Non-pigmented ciliary epithelial cell (primary cell): Measurements from ENCODE around the gene OSM.

Experiments
- DNase-seq: peaks from one replicate; pipeline ENCODE4 v3.0.0-alpha.2; 2010; ENCODE audit warnings: low read depth

Gene OSM

GRCh38 chr22:30266445-30267381, at the start of gene OSM:
OSM (minus strand) TSS chr22:30266851; CDS start chr22:30266799, 52 bp downstream.
- no peak for DNase-seq

- DNase-seq: no peak
Observed at GRCh38 chr22:30315962-30316576, 49.4 kb upstream of the OSM start.

GRCh38 chr22:30314915-30315314, 48.3 kb upstream of the OSM start:
- DNase-seq: no peak

- DNase-seq: no peak
Observed at GRCh38 chr22:30313527-30314363, 47.1 kb upstream of the OSM start.

GRCh38 chr22:30312053-30312452, 45.4 kb upstream of the OSM start:
- no peak for DNase-seq

GRCh38 chr22:30310881-30311771, 44.5 kb upstream of the OSM start:
- no peak for DNase-seq

GRCh38 chr22:30309951-30310741, 43.5 kb upstream of the OSM start:
- DNase-seq: no peak

- DNase-seq: no peak
Observed at GRCh38 chr22:30308518-30309230, 42.0 kb upstream of the OSM start.

GRCh38 chr22:30308093-30308492, 41.4 kb upstream of the OSM start:
- DNase-seq: no peak

- DNase-seq: no peak
Observed at GRCh38 chr22:30307041-30307574, 40.5 kb upstream of the OSM start.

- no peak for DNase-seq
Observed at GRCh38 chr22:30306627-30307011, 40.0 kb upstream of the OSM start.

GRCh38 chr22:30305906-30306626, 39.4 kb upstream of the OSM start:
- DNase-seq: no peak

GRCh38 chr22:30305519-30305905, 38.9 kb upstream of the OSM start:
- DNase-seq: no peak

GRCh38 chr22:30304495-30305244, 38.0 kb upstream of the OSM start:
- DNase-seq: no peak

- DNase-seq: no peak
Observed at GRCh38 chr22:30302810-30303138, 36.1 kb upstream of the OSM start.

GRCh38 chr22:30301995-30302809, 35.6 kb upstream of the OSM start:
- DNase-seq: no peak

GRCh38 chr22:30299322-30299721, 32.7 kb upstream of the OSM start:
- DNase-seq: no peak
